ENCODE data around the gene TMCC3. TPM values are rescaled to one million over a fixed set of nuclear protein-coding genes. Genes with fewer than 3 reads are reported as not detected.

TMCC3 gene
- total and polyA plus RNA-seq, 5 experiments from 2014 or later, result 0.18 to 5.7 (median 0.71) TPM; not detected in 2

Small RNA genes within 50 kb of the gene (microRNA-seq; reads per million reads assigned to microRNA genes)
- not detected for gene MIR5700 (ENCODE audit: borderline microRNAs expressed)

Other genes starting within 250 kb of the TMCC3 start
- gene CEP83, start 190.7 kb downstream of the TMCC3 start, total RNA-seq, result 10 to 100 TPM; 15.9 to 17.4 TPM
- gene CEP83, start 190.7 kb downstream of the TMCC3 start, polyA plus RNA-seq, result 1 to 10 TPM; 5.7 to 6.6 (median 6.0) TPM

All from naive thymus-derived CD8-positive, alpha-beta T cell (primary cell).